Ovary (tissue), 3 donors: ENCODE data around the gene CSNK2B.

Source experiments
- EP300 ChIP-seq: sonication (generic); formaldehyde crosslinking; IDR thresholded peaks from one replicate; pipeline ENCODE4 v1.6.1; 2017; ENCODE audit warnings: antibody characterized with exemption
- POLR2A ChIP-seq: fragments of 450-650 bp; IDR thresholded peaks from one replicate; pipeline ENCODE4 v1.6.1; 2017; ENCODE audit warnings: antibody characterized with exemption, mild to moderate bottlenecking, moderate library complexity
- TF ChIP-seq, protein P1 (sequence below), 3 donors: fragments of 450-650 bp in 2 of 3; fragments of 200-600 bp in 1 of 3; IDR thresholded peaks; one replicate each; pipeline versions ENCODE4 v1.5.1 to v1.8.0; 2016 to 2022; ENCODE audit warnings: antibody characterized with exemption in 3 of 3, mild to moderate bottlenecking in 1 of 3
- donor health status: DM: no; HTN: no; CAD: no.

GRCh38 chr6:31660381-31661261, 5.3 kb upstream of the CSNK2B start, which contains the start of gene C6orf47:
- TF ChIP-seq, protein P1, sequence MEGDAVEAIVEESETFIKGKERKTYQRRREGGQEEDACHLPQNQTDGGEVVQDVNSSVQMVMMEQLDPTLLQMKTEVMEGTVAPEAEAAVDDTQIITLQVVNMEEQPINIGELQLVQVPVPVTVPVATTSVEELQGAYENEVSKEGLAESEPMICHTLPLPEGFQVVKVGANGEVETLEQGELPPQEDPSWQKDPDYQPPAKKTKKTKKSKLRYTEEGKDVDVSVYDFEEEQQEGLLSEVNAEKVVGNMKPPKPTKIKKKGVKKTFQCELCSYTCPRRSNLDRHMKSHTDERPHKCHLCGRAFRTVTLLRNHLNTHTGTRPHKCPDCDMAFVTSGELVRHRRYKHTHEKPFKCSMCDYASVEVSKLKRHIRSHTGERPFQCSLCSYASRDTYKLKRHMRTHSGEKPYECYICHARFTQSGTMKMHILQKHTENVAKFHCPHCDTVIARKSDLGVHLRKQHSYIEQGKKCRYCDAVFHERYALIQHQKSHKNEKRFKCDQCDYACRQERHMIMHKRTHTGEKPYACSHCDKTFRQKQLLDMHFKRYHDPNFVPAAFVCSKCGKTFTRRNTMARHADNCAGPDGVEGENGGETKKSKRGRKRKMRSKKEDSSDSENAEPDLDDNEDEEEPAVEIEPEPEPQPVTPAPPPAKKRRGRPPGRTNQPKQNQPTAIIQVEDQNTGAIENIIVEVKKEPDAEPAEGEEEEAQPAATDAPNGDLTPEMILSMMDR (IDR thresholded peaks at IDR 0.05): no peak
- TF ChIP-seq EP300 (no peak), POLR2A (peak; percentile 86)
